HG02852 (cell line): ENCODE results near the gene GPR42.
"Not testable (repeated sequence)": the region's sequence is repeated elsewhere in the genome, so short reads cannot be mapped to it uniquely, and the experiment has no call there.

Experiments used
- ATAC-seq: cut with Tn5 transposase; IDR thresholded peaks from one replicate; pipeline ENCODE4 v1.9.1; 2021; ENCODE audit warnings: mild to moderate bottlenecking, moderate library complexity; ENCODE audit not compliant: unreplicated experiment

The GPR42 gene

GRCh38 chr19:35346193-35347052 is 24.4 kb upstream of the GPR42 start:
- ATAC-seq = no peak

- peak; percentile 51 for ATAC-seq
These were observed 23.5 kb upstream of the GPR42 start, which contains the start of gene FFAR1 for GRCh38 chr19:35347171-35347929. TSS of gene FFAR1 (plus strand) at chr19:35347902. CDS start at chr19:35351552, 3,650 bp downstream.

GRCh38 chr19:35347930-35348298 is 23.0 kb upstream of the GPR42 start:
- no peak for ATAC-seq

GRCh38 chr19:35348911-35349611 is 21.8 kb upstream of the GPR42 start:
- ATAC-seq = no peak

- ATAC-seq = no peak
These were observed 21.0 kb upstream of the GPR42 start for GRCh38 chr19:35349614-35350521.

GRCh38 chr19:35350591-35350990 is 20.3 kb upstream of the GPR42 start:
- ATAC-seq = no peak

- ATAC-seq = no peak
These were observed 19.3 kb upstream of the GPR42 start for GRCh38 chr19:35351411-35352176.

GRCh38 chr19:35352177-35352447 is 18.8 kb upstream of the GPR42 start:
- ATAC-seq = no peak

GRCh38 chr19:35352448-35353304 is 18.2 kb upstream of the GPR42 start:
- ATAC-seq = no peak

- no peak for ATAC-seq
These were observed 17.2 kb upstream of the GPR42 start for GRCh38 chr19:35353635-35354034.

- ATAC-seq = no peak
These were observed 16.0 kb upstream of the GPR42 start for GRCh38 chr19:35354898-35355297.

GRCh38 chr19:35355791-35356460 is 14.9 kb upstream of the GPR42 start:
- no peak for ATAC-seq

- ATAC-seq = no peak
These were observed 12.8 kb upstream of the GPR42 start, which contains the start of gene FFAR3 for GRCh38 chr19:35357867-35358573. TSS of gene FFAR3 (plus strand) at chr19:35358460. CDS start at chr19:35358891, 431 bp downstream.

GRCh38 chr19:35358834-35359233 is 12.0 kb upstream of the GPR42 start:
- ATAC-seq = not testable (repeated sequence)

- ATAC-seq = not testable (repeated sequence)
These were observed 11.5 kb upstream of the GPR42 start for GRCh38 chr19:35359395-35359794.

- not testable (repeated sequence) for ATAC-seq
These were observed 10.8 kb upstream of the GPR42 start for GRCh38 chr19:35360081-35360480.

GRCh38 chr19:35360880-35361420 is 9.9 kb upstream of the GPR42 start:
- ATAC-seq = no peak
